GM18511 (cell line): ENCODE data around the gene STIL.
"Not testable (repeated sequence)": the region's sequence is repeated elsewhere in the genome, so short reads cannot be mapped to it uniquely, and the experiment has no call there.

Experiments
- ATAC-seq: cut with Tn5 transposase; IDR thresholded peaks from one replicate; pipeline ENCODE4 v1.9.1; 2021; ENCODE audit warnings: mild to moderate bottlenecking, moderate library complexity; ENCODE audit not compliant: unreplicated experiment

STIL gene

DNA sequence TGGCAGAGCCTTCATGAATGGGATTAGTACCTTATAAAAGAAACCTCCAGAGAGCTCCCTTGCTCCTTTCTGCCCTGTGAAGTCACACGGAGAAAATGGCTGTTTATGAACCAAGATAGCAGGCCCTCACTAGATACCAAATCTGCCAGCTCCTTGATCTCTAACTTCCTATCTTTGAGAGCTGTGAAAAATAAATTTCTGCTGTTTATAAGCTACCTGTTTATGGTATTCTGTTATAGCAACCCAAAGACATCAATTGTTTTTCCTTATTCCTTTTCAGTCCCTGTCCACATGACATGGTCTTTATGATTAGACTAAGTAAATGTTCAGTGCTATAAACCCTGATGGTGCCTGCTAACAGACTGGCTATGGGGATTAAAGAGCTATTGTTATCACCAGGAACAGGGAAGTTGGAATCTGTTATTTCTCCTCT is 9.7 kb upstream of the STIL start:
- ATAC-seq: no peak

DNA sequence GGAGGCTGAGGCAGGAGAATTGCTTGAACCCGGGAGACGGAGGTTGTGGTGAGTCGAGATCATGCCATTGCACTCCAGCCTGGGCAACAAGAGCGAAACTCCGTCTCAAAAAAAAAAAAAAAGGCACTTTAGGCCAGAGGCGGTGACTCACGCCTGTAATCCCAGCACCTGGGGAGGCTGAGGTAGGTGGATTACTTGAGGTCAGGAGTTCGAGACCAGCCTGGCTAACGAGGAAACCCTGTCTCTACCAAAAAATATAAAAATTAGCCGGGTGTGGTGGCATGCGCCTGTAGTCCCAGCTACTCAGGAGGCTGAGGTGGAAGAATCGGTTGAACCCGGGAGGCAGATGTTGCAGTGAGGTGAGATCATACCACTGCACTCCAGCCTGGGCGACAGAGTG is 6.0 kb upstream of the STIL start:
- ATAC-seq: not testable (repeated sequence)

DNA sequence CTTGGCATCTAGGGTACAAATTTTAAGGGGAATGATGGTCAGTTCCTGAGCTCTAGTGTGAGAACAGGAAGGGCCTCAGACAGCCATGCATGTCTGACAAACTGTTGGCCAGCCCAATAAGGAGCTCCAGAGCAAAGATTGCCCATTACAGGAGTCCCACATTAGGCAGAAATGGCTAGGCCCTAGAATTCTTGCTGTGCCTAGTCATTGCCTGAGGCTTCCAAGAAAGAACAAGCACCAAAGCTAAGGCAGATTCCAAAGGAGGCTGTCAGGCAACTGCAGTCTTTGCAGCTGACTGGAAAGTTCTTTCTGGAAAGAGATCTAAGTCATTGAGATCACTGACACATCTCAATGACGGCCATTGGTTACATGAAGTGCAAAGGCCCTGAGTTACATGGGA is 3.9 kb upstream of the STIL start:
- ATAC-seq: no peak

DNA sequence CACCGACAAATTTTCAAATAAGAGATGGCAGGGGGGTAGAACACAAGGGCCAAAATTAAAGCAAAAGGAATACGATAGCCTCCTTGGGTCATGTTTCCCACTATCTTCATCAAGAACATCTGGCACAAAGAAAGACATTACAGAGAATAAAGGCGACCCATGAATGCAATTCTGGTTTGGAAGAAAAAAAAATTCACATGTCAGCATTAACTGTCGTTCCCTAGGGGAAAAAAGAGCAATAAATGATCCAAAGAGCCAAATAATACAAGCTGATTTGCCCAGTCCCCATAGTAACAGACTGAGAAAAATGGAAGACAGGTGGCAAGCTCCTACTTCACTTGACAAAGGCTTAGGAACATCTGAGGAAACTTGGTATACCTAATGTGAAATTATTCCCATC is 4.5 kb downstream of the STIL start:
- ATAC-seq: no peak

DNA sequence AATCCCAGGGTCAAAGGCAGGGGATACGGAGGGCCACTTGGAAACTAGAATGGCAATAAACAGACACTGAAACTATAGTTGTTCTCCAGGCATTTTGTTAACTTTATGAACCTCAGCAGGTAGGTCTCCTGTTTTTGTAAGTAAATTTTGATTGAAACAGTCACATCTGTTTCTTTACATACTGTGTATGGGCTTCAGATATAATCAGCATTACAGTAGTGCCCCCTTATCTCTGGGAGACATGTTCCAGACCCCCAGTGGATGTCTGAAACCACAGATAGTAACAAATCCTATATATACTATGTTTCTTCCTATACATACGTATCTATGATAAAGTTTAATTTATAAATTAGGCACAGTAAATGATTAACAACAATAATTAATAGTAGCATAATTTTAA is 11.5 kb downstream of the STIL start:
- no peak for ATAC-seq

DNA sequence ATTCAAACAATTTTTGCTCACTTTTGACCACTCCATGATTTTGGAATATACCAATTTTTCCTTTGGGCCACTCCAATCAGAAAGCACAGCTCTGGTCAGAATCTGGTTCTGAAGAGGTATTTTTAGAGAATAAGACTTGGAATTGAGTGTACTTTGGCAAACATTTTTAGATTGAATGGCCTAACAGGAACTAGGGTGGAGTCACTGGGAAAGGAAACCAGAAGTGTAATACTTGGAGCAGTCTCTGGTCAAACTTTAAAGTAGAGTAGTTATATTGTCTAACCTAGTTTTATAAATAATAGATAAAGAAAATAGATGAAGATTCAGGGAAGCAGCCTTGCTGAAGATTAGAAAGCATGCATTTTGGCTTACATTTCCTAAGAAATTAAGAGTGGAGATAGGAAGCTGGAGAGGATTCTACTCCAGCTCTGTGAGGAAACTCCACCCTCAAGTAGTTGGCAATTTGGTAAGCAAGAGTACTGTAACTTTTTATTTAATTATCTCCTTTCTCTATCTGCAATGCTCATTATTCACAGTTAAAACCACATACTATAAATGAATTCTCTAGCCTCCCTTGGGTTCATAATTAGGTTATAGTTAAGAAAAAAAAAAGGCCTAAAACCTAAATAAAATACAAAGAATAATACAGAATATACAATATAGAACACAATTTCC is 15.8 kb downstream of the STIL start:
- ATAC-seq: no peak

DNA sequence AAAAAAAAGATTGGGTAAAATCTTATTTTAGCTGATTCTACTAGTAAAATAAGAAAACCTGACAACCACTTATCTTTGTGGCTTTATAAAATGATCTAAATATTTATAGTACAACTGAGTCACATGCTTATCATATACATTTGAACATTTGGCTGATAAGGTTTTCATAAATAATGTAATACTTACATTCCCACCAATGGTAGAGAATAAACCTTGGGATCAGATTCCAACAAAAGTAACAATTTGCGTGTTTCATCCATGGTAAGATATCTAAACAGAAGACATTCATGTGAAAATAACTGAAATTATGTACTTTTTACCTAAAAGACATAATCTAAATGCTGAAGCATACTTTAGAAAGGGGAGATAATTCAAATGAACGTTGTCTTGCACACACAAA is 18.4 kb downstream of the STIL start:
- ATAC-seq: no peak

DNA sequence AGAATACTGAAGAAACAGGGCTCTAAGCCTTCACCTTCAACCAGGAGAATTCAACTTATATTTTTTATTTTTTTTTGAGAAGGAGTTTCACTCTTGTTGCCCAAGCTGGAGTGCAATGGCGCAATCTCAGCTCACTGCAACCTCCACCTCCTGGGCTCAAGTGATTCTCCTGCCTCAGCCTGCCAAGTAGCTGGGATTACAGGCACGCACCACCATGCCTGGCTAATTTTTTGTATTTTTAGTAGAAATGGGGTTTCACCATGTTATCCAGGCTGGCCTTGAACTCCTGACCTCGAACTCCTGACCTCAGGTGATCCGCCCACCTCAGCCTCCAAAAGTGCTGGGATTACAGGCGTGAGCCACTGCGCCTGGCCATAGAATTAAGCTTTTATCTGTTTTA is 19.1 kb downstream of the STIL start:
- ATAC-seq: not testable (repeated sequence)

DNA sequence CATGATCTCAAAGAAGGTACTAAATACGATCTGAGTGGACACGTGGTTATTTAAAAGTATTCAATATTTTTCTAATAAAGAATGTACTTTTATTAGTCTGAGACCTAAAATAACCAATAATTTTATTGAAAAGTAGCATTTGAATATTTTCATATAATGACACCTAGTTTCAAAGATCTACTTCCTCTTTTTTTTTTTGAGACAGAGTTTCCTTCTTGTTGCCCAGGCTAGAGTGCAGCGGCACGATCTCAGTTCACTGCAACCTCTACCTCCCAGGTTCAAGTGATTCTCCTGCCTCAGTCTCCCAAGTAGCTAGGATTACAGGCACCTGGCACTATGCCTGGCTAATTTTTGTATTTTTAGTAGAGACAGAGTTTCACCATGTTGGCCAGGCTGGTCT is 25.8 kb downstream of the STIL start:
- ATAC-seq: not testable (repeated sequence)

DNA sequence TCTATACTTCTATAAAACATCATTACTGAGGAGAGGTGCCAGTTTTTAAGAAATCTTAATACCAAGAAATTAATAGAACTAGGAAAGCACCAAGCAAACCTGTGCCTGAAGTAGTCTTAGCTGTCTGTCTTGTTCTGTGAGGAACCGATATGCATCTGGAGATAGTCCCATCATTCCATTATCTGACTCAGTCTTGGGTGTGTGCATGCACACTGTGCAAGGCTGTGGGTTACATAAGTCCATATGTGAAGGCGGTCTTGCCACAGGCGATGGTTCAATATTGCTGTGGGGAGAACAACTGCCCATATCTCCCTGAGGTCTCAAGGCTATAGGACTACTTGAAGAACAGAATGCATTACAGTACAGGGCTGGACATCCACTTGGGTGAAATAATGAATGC is 33.8 kb downstream of the STIL start:
- no peak for ATAC-seq

DNA sequence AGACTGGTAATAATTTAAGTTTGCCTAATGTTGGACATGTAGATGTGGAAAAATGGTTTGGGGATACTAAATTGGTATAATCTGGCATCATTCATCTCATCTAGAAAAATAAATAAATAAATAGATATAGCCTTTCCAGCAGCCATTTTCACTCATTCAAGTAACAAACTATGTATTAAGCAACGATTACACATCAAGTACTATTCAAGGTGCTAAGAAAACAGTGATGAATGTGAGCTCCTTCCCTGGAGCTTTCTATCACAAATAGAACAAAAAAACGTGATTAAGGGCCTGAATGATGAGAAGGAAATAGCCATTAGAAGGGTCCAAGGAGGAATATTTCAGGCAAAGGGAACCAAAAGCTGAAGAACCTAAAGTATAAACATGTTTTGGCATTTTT is 37.1 kb downstream of the STIL start:
- ATAC-seq: no peak

DNA sequence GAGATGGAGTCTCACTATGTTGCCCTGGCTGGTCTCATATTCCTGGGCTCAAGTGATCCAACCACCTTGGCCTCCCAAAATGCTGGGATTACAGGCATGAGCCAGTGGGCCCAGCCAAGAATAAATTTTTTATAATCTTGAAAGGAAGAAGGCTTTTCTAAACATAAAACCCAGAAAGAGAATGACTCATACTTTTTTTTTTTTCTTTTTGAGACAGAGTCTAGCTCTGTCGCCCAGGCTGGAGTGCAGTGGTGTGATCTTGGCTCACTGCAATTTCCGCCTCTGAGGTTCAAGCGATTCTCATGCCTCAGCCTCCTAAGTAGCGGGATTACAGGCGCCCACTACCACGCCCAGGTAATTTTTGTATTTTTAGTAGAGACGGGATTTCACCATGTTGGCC is 38.1 kb downstream of the STIL start:
- ATAC-seq: not testable (repeated sequence)

DNA sequence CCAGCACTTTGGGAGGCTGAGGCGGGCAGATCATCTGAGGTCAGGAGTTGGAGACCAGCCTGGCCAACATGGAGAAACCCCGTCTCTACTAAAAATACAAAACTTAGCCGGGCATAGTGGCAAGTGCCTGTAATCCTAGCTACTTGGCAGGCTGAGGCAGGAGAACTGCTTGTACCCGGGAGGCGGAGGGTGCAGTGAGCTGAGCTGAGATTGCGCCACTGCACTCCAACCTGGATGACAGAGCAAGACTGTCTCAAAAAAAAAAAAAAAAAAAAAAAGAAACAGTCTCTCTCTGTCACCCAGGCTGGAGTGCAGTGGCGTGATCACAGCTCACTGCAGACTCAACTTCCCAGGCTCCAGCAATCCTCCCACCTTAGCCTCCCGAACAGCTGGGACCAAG is 48.4 kb downstream of the STIL start:
- ATAC-seq: not testable (repeated sequence)

DNA sequence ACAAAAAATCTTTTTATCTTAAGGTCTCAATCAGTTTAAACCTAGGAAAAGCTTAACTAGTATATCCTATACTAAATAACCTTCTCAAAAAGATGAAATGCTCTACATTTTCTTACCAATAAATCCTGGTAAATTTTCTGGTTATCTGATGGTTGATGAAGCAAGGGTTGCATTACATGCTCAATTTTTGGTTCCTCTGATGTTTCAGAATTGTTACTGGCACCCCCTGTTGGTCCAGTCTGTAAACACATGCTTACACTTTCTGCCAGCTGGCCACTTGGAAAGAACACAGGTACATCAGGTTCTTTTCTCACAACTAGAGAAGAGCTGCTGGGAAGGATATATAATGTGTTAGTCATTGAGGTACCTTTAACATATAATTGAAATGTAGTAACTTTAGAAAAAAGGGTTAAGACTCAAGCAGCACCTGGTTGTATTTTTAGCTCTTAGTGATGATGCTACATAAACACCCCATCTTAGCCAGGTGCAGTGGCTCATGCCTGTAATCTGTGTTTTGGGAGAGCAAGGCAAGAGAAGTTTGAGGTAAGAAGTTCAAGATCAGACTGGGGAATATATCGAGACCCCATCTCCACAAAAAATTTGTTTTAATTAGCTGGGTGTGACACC is 51.0 kb downstream of the STIL start:
- no peak for ATAC-seq

DNA sequence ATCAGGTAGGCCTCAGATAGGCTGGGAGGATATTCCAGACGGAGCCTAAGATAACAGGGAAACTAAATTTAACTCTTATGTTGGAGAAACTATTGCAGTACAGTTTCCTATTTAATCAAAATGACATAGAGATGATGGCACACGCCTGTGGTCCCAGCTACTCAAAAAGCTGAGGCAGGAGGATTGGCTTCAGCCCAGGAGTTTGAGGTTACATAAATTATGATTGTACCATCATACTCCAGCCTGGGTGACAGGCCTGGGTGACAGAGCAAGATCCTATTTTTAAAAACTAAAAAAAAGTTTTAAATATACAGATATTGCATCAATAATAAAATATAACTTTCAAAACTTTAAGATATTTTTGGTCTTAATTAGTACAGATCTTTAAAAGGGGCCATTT is 56.7 kb downstream of the STIL start:
- no peak for ATAC-seq

DNA sequence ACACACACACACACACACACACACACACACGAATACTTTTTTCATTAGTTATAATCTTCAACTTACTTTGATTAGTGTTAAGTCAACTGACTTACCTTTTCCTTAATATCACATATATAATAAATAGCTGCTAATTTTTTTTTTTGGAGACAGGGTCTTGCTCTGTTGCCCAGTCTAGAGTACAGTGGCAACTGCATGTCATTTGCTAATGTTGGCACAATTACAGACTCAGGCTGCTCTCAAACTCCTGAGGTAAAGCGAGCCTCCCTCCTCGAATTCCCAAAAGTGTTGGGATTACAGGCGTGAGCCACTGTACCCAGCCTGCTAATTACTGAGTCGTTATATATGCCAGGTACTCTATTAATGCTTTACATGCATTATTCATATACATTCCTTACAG is 61.2 kb downstream of the STIL start:
- ATAC-seq: no peak

DNA sequence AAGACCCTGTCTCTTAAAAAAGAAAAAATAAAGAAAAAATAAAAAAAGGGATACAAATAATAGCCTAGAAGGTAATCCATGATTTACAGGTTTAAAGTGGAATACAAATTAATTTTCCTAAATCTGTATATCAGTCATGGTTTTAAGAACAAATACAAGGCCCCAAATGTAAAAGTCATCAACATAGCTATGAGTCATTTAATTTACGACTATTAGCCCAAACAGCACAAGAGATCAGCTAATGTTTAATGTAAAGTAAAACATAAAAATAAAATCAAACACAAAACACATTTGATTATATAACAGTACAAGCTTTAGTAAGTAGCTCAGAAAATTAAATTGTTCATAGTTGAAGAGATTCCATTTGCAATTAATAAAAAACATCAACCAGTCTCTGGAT is 61.6 kb downstream of the STIL start:
- no peak for ATAC-seq

DNA sequence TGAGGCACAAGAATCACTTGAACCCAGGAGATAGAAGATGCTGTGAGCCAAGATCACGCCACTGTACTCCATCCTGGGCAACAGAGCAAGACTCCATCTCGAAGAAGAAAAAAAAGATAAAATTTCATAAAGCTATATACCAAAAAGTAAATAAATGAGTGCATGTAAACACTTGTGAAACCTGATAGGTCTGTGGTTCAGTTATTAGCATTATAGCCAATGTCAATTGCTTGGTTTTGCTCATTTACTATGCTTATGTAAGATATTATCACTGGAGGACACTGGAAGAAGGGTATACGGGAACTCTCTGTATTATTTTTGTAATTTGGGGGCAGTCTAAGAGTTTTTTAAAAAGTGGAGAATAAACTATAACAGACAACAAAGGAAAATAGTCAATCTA is 64.2 kb downstream of the STIL start:
- no peak for ATAC-seq

DNA sequence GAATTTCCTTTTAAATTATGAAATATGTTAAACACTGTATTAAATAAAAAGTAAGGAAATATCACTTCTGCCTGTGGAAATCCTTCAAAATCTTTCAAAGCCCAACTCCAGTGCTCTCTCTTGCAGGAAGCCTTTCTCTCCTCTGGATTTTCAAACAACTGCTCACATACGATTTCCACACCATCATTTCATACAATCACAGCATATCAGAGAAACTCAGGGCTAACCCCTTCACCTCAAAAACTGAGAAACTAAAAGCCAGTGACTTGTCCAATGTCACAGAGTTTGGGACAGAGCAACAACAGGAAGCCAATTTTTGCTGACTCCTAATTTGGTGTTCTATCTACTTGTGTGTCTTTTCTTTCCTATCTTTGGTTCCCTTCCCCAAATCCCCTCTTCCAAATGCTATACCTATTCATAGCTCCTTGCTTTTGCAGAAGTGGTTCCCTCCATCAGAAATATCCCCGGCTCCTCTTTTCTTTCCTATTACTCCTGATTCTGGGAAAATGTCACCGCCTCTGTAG is 69.5 kb downstream of the STIL start:
- no peak for ATAC-seq

DNA sequence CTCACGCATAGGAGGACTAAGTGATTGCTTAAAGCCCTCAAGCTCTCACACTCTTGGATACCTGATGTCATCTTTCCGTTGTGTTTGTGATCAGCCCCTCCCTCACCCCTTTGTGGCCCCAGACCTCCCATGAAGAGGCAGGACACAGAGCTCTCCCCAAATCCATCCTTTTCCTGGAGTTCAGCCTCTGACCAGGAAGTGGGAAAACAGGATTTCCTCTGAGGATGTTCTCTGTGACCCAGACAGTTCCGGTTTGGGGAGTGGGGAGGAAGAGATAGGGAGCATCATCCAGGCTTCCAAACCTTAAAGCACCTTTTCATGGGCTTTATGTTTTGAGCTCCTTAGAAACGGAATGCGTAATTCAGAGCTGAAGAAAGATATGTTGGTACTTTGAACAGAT is 70.0 kb downstream of the STIL start:
- no peak for ATAC-seq

DNA sequence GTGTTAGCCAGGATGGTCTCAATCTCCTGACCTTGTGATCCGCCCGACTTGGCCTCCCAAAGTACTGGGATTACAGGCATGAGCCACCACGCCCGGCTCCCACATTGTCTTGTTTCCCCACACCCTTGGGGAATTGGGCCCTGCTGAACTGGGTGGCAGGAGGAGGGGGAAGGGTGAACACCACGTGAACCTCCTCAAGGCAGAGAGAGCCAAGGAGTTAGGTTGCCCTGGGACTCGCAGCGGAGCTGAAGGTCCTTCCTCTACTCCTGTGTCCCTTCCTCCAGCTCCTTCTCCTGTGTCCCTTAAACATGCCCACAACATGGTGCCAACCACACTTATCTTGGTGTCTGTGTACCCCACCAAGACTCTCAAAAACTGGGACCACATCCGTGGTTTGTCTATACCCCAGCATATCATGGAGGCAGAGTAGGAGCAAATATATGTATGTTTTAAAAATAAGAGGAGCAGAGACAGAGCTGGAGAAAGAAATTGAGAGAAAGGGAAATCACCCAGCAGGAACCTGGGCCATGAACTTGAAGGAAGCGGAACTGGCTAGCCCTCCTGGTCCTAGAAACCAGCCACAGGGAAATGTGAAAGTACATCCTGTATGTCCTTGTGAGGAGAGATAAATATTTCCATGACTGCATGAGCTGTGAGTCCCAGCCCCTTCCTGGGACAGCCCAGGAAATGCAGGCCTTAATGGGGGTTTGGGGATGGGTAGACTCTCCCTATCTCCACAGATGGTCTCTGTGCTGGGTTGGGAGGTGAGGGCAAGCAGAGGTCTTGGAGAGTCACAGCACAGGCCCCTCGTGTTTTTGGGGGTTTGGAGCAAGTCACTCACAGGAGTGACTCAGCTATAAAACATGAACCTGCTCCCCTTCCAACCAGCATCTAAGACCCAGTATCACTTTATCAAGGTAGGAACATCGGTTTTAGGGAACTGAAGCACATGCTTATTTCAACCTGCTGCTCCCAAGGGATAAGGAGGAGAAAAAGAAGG is 72.5 kb downstream of the STIL start:
- no peak for ATAC-seq
